GM18508 (cell line): Measurements from ENCODE around the gene ECHDC1.

Source experiments
- ATAC-seq: cut with Tn5 transposase; IDR thresholded peaks from one replicate; pipeline ENCODE4 v1.9.1; 2021; ENCODE audit warnings: moderate number of reproducible peaks; ENCODE audit not compliant: insufficient read depth, unreplicated experiment

The ECHDC1 gene

GRCh38 chr6:127247114-127248096, 96.0 kb downstream of the ECHDC1 start:
- ATAC-seq, result no peak

DNA sequence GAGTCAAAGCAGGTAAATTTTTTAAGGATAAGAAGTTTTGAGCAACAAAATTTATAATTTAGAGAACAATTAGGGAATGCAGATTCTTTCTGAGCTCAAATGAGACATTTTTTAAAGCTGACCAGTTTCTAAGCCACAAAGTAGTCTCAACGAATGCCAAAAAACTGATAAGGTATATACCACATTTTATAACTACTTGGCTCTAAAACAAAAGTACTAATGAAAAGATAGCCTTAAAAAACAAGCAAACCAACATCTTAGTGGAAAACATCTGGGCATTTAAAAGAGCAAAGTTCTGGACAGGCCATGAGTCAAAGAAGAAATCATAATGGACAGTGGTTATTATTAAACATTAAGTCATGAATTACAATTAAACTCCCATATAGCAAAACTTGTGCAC, 99.9 kb downstream of the ECHDC1 start:
- no peak for ATAC-seq
